PFSK-1 (cell line): ENCODE measurements around the gene NKX6-2.

Source experiments
- POLR2AphosphoS5 ChIP-seq: IDR thresholded peaks from 2 replicates; pipeline ENCODE4 v1.6.1; 2012; ENCODE audit warnings: low read depth, mild to moderate bottlenecking, control low read depth, low read length, moderate library complexity
- REST ChIP-seq, 2 experiments: IDR thresholded peaks; 2 replicates each; pipeline versions ENCODE4 v1.6.1 to v1.8.0; 2011 to 2012; ENCODE audit warnings: low read depth in 2 of 2, low read length in 2 of 2, control low read depth in 1 of 2, inconsistent platforms in 1 of 2, mild to moderate bottlenecking in 1 of 2, moderate library complexity in 1 of 2; ENCODE audit not compliant: insufficient read depth in 1 of 2
- TAF1 ChIP-seq: IDR thresholded peaks from 2 replicates; pipeline ENCODE4 v1.6.1; 2012; ENCODE audit warnings: low read length, control low read depth, borderline replicate concordance; ENCODE audit not compliant: insufficient read depth

GRCh38 chr10:132808383-132809231 lies 22.7 kb upstream of the NKX6-2 start:
- TF ChIP-seq REST (IDR thresholded peaks at IDR 0.05; ENCODE audit: insufficient read depth in 1 of 2, low read depth in 2 of 2, low read length in 2 of 2) (no peak), POLR2AphosphoS5 (no peak), TAF1 (no peak)
